Measurements from ENCODE around the gene LTF. TPM values are rescaled to one million over a fixed set of nuclear protein-coding genes. Genes with fewer than 3 reads are reported as not detected.

The LTF gene
- total and polyA plus RNA-seq, 4 donors: 0.36 to 14.7 (median 1.4) TPM

DNA sequence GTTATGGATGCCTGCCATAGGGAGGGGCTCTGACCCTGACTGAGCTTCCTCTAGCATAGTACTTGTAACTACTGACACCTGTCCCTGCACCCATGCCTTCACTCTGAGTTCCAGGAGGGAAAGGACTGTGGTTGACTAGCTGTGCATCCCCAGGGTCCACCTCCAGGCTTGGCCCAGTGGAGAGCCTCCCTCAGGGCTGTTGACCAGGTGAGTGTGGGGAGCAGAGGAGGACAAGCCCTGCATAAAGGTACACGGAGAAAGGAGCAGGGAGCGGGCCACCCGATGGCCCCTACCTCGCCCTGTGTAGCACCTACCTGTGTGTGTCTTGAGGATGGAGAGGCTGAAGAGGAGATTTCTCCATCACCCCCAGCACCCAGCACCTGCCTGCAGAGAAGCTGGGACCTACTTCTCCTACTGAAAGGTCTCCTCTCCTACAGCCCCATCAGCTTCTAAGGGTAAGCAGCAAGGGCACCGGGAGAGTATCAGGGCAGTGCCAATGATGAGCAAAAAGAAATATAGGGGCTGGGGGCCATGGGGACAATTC is 6.7 kb upstream of the LTF start:
- no peaks in the 10 kb centered on the region for H3K36me3 ChIP-seq (ENCODE audit: control insufficient read depth in 4 of 4, insufficient read depth in 3 of 4, low read depth in 1 of 4, low read length in 3 of 4)
- no peaks in the 10 kb centered on the region for H3K27me3 ChIP-seq (ENCODE audit: control insufficient read depth in 4 of 4, insufficient read depth in 4 of 4, low read length in 3 of 4)
- no peak overlapping the region for H3K4me3 ChIP-seq (ENCODE audit: low read depth in 1 of 3, low read length in 3 of 3)
- no peaks in the 10 kb centered on the region for H3K9me3 ChIP-seq (ENCODE audit: control insufficient read depth in 4 of 4, low read length in 3 of 4)
- peak; percentile 22 for DNase-seq (ENCODE audit: low spot score)
- no peak overlapping the region for H3K27ac ChIP-seq (ENCODE audit: low read depth in 1 of 2, low read length in 2 of 2)
- 93% methylated on average over 5 of the region's 5 CpGs for WGBS
- no peak overlapping the region for H3K9ac ChIP-seq (ENCODE audit: low read depth in 1 of 2, low read length in 2 of 2)
- no peaks in the 10 kb centered on the region for H3K4me1 ChIP-seq (ENCODE audit: control insufficient read depth in 4 of 4, insufficient read depth in 4 of 4, low read length in 3 of 4)
- TF ChIP-seq NR2F2 (IDR thresholded peaks at IDR 0.05): no peak
- TF ChIP-seq FOXA2 (IDR thresholded peaks at IDR 0.05): no peak
- TF ChIP-seq, protein P1, sequence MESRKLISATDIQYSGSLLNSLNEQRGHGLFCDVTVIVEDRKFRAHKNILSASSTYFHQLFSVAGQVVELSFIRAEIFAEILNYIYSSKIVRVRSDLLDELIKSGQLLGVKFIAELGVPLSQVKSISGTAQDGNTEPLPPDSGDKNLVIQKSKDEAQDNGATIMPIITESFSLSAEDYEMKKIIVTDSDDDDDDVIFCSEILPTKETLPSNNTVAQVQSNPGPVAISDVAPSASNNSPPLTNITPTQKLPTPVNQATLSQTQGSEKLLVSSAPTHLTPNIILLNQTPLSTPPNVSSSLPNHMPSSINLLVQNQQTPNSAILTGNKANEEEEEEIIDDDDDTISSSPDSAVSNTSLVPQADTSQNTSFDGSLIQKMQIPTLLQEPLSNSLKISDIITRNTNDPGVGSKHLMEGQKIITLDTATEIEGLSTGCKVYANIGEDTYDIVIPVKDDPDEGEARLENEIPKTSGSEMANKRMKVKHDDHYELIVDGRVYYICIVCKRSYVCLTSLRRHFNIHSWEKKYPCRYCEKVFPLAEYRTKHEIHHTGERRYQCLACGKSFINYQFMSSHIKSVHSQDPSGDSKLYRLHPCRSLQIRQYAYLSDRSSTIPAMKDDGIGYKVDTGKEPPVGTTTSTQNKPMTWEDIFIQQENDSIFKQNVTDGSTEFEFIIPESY (IDR thresholded peaks at IDR 0.05): no peak
- TF ChIP-seq, protein P2, sequence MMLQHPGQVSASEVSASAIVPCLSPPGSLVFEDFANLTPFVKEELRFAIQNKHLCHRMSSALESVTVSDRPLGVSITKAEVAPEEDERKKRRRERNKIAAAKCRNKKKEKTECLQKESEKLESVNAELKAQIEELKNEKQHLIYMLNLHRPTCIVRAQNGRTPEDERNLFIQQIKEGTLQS (IDR thresholded peaks at IDR 0.05): no peak
- no peak for TF ChIP-seq GABPA (IDR thresholded peaks at IDR 0.05 in 1 of 2, conservative IDR thresholded peaks at IDR 0.05 in 1 of 2)
- TF ChIP-seq SP1 (IDR thresholded peaks at IDR 0.05): no peak
- TF ChIP-seq, protein P3, sequence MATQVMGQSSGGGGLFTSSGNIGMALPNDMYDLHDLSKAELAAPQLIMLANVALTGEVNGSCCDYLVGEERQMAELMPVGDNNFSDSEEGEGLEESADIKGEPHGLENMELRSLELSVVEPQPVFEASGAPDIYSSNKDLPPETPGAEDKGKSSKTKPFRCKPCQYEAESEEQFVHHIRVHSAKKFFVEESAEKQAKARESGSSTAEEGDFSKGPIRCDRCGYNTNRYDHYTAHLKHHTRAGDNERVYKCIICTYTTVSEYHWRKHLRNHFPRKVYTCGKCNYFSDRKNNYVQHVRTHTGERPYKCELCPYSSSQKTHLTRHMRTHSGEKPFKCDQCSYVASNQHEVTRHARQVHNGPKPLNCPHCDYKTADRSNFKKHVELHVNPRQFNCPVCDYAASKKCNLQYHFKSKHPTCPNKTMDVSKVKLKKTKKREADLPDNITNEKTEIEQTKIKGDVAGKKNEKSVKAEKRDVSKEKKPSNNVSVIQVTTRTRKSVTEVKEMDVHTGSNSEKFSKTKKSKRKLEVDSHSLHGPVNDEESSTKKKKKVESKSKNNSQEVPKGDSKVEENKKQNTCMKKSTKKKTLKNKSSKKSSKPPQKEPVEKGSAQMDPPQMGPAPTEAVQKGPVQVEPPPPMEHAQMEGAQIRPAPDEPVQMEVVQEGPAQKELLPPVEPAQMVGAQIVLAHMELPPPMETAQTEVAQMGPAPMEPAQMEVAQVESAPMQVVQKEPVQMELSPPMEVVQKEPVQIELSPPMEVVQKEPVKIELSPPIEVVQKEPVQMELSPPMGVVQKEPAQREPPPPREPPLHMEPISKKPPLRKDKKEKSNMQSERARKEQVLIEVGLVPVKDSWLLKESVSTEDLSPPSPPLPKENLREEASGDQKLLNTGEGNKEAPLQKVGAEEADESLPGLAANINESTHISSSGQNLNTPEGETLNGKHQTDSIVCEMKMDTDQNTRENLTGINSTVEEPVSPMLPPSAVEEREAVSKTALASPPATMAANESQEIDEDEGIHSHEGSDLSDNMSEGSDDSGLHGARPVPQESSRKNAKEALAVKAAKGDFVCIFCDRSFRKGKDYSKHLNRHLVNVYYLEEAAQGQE (IDR thresholded peaks at IDR 0.05): no peak
- TF ChIP-seq YY1 (IDR thresholded peaks at IDR 0.05): no peak
- no peak for TF ChIP-seq TAF1 (conservative IDR thresholded peaks at IDR 0.05)
- no peak for TF ChIP-seq RAD21 (IDR thresholded peaks at IDR 0.05)
- TF ChIP-seq RXRA (IDR thresholded peaks at IDR 0.05): no peak
- TF ChIP-seq FOXA1 (IDR thresholded peaks at IDR 0.05): no peak
- TF ChIP-seq, protein P4, sequence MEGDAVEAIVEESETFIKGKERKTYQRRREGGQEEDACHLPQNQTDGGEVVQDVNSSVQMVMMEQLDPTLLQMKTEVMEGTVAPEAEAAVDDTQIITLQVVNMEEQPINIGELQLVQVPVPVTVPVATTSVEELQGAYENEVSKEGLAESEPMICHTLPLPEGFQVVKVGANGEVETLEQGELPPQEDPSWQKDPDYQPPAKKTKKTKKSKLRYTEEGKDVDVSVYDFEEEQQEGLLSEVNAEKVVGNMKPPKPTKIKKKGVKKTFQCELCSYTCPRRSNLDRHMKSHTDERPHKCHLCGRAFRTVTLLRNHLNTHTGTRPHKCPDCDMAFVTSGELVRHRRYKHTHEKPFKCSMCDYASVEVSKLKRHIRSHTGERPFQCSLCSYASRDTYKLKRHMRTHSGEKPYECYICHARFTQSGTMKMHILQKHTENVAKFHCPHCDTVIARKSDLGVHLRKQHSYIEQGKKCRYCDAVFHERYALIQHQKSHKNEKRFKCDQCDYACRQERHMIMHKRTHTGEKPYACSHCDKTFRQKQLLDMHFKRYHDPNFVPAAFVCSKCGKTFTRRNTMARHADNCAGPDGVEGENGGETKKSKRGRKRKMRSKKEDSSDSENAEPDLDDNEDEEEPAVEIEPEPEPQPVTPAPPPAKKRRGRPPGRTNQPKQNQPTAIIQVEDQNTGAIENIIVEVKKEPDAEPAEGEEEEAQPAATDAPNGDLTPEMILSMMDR (IDR thresholded peaks at IDR 0.05; ENCODE audit: low read depth, low read length, missing input control): no peak

DNA sequence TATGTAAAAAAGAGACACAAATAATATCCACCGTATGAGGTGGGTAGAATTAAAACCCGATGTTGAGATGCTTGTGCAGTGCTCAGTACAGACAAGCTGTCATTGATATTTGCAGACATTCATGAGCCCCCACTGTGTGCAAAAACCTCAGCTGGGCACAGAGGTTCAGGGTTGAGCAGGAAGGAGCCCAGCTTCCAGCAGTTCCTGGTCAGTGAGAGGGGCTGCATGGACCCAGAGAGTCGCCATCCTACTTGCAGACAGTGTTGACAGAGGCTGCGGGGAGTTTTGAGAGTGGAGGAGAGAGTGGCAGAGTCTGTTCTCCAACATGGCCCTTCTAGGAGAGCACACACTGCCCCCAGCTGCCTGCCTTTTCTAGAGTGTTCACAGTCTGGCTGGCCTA is 6.1 kb upstream of the LTF start:
- no peak overlapping the region for H3K9ac ChIP-seq (ENCODE audit: low read depth in 1 of 2, low read length in 2 of 2)
- WGBS: 91% methylated on average over 4 of the region's 4 CpGs
- H3K27me3 ChIP-seq (ENCODE audit: control insufficient read depth in 4 of 4, insufficient read depth in 4 of 4, low read length in 3 of 4): no peaks in the 10 kb centered on the region
- no peak overlapping the region for H3K27ac ChIP-seq (ENCODE audit: low read depth in 1 of 2, low read length in 2 of 2)
- H3K4me3 ChIP-seq (ENCODE audit: low read depth in 1 of 3, low read length in 3 of 3): no peak overlapping the region
- no peaks in the 10 kb centered on the region for H3K9me3 ChIP-seq (ENCODE audit: control insufficient read depth in 4 of 4, low read length in 3 of 4)
- DNase-seq (ENCODE audit: low spot score): peak; percentile 27
- no peaks in the 10 kb centered on the region for H3K4me1 ChIP-seq (ENCODE audit: control insufficient read depth in 4 of 4, insufficient read depth in 4 of 4, low read length in 3 of 4)
- H3K36me3 ChIP-seq (ENCODE audit: control insufficient read depth in 4 of 4, insufficient read depth in 3 of 4, low read depth in 1 of 4, low read length in 3 of 4): no peaks in the 10 kb centered on the region
- TF ChIP-seq RXRA (IDR thresholded peaks at IDR 0.05) (no peak), GABPA (IDR thresholded peaks at IDR 0.05 in 1 of 2, conservative IDR thresholded peaks at IDR 0.05 in 1 of 2) (no peak), NR2F2 (IDR thresholded peaks at IDR 0.05) (no peak), TAF1 (conservative IDR thresholded peaks at IDR 0.05) (no peak), FOXA2 (IDR thresholded peaks at IDR 0.05) (no peak), HNF4A (conservative IDR thresholded peaks at IDR 0.05) (no peak), JUND (IDR thresholded peaks at IDR 0.05) (no peak), HNF4G (IDR thresholded peaks at IDR 0.05) (no peak), FOXA1 (IDR thresholded peaks at IDR 0.05) (no peak), SP1 (IDR thresholded peaks at IDR 0.05) (no peak), YY1 (IDR thresholded peaks at IDR 0.05) (no peak)
- TF ChIP-seq, protein P5, sequence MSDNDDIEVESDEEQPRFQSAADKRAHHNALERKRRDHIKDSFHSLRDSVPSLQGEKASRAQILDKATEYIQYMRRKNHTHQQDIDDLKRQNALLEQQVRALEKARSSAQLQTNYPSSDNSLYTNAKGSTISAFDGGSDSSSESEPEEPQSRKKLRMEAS (IDR thresholded peaks at IDR 0.05): no peak
- TF ChIP-seq, protein P1 (IDR thresholded peaks at IDR 0.05): no peak
- TF ChIP-seq, protein P2 (IDR thresholded peaks at IDR 0.05): no peak
- TF ChIP-seq, protein P3 (IDR thresholded peaks at IDR 0.05): no peak
